GM19099 (cell line): ENCODE data around the gene ALK.

Experiments used
- POLR2A ChIP-seq: IDR thresholded peaks from 3 replicates; pipeline ENCODE4 v1.6.1; 2011; ENCODE audit warnings: low read depth; ENCODE audit not compliant: insufficient read length; ENCODE audit errors: extremely low read depth

ALK gene

DNA sequence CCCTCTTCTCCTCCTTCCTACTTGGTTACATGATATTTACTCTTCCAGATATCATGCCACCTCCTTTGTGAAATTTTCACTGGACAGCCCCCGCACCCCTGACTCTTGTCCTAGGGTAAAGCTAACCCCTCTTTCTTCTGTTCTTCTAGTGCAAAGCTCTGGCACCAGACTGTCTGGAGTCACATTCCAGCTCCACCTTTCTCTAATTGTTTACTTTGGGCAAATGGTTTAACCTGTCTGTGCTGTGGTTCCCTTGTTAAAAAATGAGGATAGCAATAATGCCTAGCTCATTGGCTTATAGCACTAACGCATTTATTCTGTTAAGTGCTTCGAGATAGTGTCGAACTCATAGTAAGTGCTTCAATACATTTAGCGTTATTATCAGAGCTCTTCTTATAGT lies 306.2 kb downstream of the ALK start:
- TF ChIP-seq POLR2A: no peak

DNA sequence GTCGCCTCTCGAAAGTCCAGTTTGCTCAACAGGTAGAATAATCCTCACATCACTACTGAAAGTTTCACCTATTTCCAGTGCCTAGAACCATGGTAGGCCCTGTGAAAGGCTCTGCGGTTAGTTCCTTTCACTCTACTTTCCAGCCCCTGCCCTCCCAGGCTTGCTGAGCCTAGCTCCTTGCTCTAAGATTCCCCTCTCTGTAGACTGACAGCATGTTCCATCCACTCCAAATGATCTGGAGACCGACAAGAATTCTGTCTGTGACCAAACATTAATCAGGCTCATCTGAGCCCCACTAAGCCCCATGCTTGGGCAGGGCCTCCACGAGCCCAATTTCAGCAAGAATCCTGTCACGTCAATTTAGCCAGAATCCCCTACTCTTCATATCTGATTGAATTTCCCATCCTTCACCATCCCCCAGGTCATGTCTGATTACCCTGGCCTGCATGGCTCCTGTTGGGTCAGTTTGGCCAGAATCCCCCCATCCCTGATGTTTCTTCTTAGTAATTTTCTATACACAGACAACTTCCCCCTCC lies 307.0 kb downstream of the ALK start:
- TF ChIP-seq POLR2A: no peak

DNA sequence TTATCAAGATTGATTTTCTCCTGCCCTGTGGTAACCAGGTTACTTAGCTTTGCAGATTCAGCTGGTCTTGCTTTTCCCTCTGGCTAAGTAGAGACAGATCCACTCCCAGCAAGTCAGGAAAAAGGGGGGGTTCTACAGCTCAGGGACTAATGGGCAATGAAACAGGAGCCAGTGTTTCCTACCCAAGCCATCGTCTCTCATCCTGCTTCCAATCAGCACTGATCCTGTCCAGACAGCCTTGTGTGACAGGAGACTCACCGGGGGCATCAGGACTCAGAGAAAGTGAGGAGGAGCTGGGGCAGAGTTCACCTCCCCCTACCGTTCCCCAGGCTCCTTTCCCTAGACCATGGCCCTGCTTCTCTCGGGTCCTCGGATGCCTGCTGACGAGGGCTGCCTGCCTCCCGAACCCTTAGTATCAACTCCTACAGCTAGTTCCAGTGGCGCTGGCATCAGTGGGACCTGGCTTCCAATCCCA lies 307.6 kb downstream of the ALK start:
- TF ChIP-seq POLR2A: no peak

DNA sequence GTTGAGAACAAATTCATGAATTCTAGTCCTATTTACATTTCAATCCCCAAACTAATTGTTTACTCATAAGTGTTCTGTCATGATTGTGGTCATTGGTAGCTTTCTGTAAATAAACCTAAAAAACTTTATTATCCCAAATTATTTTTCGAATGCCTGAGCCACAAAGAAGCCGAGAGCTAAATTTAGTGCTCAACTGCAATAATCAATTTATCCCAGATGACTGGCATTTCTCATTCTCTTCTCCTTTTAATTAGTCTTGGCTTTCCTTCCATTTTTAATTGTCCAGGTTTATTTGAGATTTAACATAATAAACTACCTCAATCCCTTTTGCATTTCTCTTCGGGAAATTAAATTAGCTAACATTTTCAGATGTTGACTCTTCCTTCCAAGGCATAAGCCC lies 308.3 kb downstream of the ALK start:
- no peak for TF ChIP-seq POLR2A

DNA sequence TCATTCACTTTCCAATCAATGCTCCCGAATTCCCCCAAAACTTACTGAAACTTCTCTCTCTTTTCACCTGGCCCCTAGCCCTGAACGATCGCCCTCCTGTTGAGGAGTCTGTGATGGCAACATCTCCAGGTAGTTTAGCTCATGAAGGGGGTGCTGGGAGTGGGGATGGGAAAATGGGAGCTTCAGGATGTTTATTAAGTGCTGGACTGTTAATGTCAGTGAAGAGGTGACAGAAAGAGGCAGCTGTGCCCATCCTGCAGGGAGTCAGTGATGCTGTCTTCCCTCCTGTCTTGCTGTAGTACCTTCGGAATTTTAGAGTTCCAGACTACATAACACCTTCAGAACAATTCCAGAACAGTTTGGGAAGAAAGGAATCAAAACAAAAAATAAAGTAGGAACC lies 308.8 kb downstream of the ALK start:
- TF ChIP-seq POLR2A: no peak

DNA sequence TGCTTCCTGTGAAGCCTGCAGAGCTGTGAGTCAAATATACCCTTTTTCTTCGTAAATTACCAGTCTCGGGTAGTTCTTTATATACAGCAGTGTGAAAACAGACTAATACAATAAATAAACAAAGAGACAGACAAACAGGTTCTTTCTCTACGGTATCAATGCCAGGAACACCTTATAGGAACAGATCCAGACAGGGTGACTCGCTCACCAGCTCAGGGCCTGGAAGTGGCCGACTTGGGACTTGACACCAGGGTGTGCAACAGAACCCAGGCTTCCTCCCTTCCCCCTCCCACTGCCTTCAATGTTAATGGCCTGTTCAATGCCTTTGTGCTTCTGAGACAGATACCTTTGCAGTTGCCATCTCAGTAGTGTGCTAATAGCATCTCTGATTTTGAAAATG lies 309.5 kb downstream of the ALK start:
- TF ChIP-seq POLR2A: no peak

DNA sequence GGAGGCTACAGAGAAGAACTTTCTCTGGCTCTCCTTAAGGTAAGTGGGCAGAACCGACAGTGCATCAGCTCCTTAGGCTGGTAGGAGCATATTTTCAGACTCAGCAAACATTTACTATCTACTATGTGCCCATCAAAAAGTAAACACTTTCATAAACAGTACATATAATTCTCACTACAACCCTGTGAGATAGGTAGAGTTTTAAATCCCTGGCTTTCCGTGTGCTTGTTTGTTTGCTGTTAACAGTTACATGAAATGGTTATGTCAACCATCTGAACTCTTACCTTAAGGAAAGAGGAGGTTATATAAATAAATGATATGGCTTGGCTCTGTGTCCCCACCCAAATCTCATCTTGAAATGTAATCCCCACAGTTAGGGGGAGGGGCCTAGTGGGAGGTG lies 310.1 kb downstream of the ALK start:
- TF ChIP-seq POLR2A: no peak

DNA sequence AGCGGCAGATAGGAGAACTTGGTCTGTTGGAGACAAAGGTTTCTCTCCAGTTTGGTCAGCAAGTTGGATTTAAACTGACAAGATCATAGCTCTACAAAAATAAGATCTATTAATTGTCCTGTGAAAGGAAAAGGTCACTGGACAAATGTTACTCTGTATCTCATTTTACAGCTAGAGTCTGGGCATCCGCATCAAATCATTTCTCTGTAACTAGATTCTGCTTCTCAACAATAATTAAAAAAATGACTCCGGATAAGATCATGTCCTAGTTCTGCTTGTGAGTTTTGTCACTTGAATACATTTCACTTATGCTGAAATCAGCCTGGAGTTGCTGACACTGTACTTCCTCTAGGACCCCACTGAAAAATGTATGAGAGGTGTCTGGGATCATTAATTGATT lies 310.8 kb downstream of the ALK start:
- no peak for TF ChIP-seq POLR2A

DNA sequence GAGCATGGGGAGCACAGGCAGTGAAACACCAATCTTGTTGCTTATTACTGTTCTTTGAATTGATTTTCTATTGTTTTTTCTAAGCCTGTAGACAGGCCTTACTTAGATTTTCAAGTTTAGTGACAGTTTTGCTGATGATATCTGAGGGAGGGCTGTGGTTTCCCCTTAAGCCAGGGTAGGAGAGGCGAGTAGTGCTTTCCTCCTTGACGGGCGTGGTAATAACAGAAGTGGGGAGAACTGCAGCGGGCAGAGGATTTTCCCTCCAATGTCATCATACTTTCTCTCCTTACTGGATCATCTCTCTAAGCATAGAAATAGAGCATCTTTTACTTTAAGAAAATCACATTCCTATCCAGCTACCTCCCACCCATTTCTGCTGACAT lies 314.4 kb downstream of the ALK start:
- no peak for TF ChIP-seq POLR2A

DNA sequence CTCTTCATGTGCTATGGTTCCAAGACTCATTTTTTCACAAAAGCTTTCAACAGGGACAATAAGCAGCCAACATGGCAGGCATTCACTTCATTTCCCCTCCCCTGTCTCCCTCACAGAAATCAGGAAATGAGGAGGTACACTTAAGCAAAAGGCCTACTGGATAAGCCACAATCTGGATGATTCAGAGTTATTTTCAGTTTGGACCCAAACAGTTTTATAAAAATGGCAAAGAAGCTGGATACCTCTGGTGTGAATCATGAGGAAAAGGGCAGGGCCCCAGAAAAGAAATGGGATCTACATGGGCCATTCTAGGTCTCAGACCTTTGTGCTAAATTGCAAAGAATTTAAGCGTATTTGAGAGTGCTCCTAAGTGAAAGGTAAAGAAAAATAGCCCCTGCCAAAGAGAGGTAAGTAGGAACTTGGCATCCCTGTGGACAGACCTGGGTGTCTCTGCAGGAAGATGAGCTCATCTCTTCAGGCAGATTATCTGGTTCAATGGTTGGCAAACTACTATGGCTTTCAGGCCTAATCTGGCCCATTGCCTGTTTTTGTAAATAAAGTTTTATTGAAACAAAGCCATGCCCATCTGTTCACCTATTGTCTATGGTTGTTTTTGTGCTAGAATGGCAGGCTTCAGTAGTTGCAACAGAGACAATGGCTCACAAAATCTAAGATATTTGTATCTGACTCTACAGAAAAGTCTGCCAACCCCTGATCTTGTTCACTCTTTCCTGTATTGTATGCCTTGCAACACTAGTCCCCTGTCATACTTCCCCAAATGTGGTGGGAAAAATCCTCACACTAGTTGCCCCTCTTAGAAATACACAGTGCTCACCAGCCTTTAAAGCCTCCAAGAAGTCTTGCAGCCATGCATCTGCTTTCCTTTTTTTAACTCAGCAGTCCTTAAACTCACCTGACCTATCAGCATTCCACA lies 315.0 kb downstream of the ALK start:
- TF ChIP-seq POLR2A: no peak

DNA sequence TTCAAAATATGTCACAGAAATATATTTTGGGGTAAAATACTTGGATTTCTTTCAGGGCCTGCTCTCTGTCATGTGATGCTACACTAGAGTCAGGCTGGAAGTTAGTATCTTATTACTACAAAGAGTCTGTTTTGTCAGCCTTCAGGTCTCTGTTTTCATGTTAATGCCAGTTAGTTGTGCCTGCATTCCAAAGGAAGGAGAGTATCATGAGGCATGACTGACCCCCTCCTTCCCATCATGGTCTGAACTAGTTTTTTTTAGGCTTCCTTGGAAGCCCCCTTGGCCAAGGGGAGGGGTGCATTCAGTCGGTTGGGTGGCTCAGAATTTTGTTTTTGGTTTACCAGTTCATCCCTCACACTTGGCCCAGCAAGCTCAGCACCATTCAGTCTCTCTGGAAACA lies 318.0 kb downstream of the ALK start:
- no peak for TF ChIP-seq POLR2A

DNA sequence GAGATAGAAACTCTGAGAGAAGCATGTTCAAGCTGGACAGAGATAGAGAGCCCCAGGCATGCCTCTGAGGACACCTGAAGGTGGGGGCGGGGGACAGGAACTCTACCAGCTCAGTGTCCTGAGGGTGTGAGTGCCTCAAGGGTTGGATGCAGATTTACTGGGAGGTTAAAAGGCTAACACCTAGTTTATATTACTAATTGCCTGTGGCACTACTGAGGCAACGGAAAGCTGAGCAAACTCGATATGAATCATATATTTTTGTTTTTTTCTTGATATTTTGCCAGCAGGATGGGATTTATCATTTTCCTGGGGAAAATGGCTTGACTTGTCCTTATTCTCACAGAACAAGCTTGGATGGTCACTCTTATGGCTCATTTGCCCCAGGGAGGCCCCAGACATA lies 319.5 kb downstream of the ALK start:
- TF ChIP-seq POLR2A: no peak

DNA sequence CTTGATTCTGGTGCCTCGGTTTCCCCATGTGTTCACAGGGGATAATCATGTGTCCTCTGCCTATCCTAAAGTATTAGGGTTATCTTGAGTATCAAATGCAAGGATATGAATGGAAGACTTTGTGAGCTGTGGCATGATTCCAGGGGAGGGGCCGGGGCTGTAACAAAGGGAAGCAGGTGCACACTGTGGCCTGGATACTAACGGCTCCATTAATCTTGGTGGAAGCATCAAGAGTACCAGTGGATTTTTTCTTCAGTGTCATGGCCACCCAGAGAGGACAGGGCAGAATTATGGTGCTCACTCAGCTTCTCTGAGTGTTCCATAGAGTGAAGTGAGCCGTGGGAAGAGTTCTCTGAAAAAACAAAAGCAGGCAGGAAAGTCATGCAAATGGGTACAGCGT lies 320.1 kb downstream of the ALK start:
- no peak for TF ChIP-seq POLR2A

DNA sequence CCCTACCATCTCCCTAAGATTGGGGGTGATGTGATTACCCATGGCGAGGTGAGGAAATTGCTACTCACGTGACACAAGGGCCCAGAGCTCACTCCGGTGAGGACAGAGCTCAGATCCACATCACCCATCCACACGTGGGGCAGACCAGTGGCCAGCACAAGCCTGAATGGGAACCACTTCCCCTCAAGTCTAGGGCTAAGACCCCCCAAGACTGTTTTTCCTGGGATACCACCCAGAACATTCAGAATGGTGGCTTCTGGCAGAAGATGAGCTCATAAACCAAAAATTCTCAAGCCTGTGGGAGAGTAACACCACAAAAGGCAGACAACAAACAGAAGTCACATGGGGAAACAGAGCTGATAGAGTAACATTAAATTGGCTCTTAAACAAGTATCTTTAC lies 321.4 kb downstream of the ALK start:
- TF ChIP-seq POLR2A: no peak

DNA sequence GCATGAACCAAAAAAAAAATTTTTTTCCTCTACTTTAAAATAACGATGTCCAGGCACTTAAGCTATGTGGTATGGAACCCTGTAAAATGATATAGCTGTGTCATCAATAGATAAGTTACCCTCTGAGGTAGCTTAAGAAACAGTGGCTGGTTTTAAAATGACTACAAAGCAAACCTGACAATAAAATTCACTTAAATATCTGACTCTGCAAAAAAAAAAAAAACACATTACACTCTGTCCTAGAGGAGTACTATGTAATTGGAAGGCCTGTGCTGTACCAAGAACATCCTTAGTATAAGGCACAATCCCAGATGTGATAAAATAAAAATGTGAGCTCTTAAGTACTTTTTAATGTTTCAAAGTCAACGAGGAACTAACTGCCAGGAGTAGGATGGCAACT lies 322.4 kb downstream of the ALK start:
- TF ChIP-seq POLR2A: no peak

DNA sequence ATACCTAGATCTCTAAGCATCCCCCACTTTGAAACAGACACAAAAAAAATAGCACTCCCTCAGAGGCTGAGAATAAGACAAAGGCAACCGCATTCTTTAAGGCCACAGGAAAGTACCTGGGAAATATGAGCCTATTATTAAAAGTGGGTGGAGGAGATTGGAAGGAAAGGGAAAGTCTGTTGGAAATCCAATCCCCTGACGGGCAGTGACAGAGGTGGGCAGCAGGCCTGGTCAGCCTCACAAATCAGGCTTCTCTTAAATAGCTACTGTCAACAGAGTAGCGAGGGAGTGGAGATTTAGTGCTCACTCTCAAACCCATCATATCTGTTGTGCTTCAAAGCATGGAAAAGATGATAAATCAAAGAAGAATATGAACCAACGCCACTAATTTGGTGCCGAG lies 324.4 kb downstream of the ALK start:
- TF ChIP-seq POLR2A: no peak
